Suppressor macrophage treated with lipopolysaccharide for 4 hours (primary cell): Measurements from ENCODE around the gene TSPAN3.

Experiments used
- DNase-seq: peaks from one replicate; pipeline ENCODE4 v3.0.0-alpha.2; 2020

Gene TSPAN3

DNA sequence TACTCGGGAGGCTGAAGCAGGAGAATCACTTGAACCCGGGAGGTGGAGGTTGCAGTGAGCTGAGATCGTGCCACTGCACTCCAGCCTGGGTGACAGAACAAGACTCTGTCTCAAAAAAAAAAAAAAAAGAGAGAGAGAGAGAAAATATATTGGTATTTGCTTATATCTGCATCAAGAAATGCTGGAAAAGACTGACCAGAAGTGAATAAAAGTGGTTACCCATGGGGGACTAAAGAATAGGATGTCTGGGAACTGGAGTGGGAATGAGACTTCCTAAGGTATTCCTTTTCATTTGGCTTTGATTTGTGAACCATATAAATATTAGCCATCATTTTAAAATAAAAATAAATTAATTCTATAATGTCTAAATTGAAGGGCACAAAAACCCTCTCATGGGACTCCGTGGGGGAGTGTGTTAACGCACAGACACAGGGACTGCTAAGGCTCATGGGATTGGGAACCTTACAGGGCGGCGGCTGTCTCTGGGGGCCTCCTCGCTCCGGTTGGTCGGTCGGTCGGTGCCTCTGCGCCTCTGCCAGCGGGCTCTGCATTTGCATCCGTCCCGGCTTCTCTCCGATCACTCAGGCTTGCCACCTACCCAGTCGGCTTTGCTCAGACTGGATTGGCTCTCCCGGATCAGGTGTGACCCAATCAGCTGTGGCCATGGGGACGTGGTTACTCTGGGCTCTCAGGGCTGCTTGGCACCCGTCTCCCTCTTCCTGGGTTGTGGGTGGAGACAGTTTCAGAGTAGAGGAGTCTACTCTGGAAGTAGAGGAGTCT, 12.7 kb upstream of the TSPAN3 start:
- DNase-seq = peak; percentile 51

DNA sequence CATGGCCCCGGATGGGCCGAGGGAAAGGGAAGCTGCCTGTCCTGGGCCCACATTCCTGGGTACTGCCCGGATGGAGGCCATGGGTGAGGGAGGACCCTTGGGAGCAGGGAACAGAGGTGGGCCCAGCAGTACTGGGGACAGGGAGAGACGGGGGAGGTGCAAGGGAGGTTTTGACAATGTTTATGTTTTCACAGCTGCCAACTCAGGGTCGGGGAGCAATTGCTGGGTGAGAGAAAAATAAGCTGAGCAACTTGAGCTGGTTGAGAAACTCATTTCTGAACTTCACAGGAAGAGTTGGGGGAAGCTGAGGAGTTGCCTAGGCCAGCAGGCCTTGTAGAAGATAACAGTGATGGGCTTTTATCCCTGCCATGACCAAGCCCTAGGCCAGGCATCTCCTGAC, 11.1 kb upstream of the TSPAN3 start:
- no peak for DNase-seq

- DNase-seq = no peak
These were observed 5.5 kb upstream of the TSPAN3 start for GRCh38 chr15:77076323-77076915.

- DNase-seq = no peak
These were observed 4.6 kb upstream of the TSPAN3 start for GRCh38 chr15:77075528-77075927.

DNA sequence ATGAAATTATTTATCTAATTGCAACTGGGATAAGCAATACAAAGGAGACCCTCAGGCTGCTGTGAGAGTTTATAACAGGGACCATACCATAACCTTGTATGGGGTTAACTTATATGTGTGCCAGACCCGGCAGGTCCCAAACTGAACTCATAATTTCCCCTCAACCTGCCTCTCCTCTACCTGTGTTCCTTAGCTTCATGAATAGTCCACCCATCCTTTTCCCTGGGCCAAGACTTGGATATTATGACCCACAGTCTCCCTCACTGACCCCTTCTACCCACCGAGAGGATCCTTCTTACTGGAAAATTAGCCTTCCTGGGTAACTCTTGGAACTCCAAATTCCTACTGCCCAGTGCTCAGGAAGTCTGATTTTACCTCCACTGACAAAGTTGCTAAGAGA, 3.4 kb upstream of the TSPAN3 start:
- DNase-seq = no peak

DNA sequence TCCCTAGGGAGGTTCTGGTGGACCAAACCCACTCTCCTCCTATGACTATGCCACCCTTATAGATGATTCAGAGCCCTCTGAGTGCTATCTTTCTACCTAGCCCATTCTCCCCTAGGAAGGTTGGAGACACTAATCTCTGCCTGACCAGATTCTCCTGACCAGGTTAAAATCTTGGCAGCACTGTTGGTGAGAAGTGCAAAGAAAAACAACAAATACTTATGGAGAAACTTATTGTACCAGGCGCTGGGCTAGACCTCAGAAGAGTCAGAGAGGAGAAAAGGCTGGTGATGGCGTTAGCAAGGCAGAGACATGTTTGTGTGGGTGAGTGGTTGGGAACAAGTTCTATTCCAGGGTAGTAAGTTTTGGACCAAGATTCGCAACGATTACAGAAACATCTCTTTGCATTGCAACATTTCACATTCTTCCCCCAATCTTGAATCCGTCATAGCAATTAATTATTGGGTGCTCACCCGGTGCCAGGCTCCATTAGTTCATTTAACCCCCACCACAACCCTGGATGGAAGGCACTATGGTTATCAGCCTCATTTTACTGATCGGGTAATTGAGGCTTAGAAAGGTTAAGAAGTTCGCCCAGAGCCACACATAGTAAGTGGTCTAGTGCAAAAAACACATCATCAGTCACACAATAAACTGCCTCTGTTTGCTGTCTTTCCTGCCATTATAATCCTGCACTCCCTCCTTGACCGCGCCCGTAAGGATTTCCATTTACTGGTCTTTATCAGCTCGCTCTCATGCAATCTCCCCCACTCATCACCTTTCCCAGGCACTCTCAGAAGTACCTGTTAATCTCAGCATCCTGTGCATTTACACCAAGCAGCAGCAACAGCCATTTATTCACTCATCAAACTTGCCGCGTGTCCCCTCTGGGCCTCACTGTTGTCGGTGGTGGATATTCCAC, 655 bp upstream of the TSPAN3 start:
- DNase-seq = no peak

DNA sequence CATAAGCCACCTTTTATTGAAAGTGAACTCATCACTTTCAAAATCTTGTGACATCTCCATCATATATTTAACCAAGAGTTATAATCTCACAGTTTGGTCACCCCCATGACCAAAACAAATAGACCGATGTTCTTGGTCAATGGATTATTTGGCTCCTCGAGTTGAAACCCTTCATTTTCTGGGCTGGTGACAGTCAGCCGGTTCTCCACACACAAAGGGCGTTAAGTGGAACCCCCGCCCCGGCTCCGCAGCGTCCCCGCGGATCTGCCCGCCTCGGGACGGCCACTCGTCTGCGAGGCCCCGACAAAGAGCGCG, 772 bp downstream of the TSPAN3 start:
- no peak for DNase-seq

DNA sequence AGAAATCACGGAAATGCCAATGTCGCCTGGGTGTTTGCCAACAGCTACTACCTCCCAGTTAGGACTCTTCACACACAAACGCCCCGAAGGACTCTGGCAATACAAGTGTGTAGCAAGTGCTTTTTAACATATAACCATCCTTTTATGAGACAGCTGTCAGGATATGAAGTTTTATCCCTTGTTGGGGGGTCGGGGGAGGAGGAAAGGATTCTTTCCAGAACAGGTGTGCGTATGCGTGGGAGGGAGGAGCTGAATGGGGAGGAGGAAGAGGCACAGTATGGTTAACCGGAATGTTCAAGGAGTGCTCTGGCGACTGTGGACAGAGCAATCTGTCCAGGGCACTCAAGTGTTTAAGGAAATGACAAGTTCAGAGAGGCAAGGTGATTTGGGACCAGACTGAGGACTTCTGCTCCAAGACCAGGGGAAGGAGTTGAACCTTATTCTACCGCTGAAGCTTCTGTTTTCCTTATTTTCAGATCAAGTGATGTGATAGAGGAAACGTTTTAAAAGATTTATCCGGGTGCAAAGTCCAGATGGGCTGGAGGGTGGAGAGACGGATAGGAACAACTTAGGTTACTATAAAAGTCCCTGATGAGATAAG, 1.3 kb downstream of the TSPAN3 start:
- no peak for DNase-seq

GRCh38 chr15:77068633-77069032, 2.3 kb downstream of the TSPAN3 start:
- DNase-seq = no peak

DNA sequence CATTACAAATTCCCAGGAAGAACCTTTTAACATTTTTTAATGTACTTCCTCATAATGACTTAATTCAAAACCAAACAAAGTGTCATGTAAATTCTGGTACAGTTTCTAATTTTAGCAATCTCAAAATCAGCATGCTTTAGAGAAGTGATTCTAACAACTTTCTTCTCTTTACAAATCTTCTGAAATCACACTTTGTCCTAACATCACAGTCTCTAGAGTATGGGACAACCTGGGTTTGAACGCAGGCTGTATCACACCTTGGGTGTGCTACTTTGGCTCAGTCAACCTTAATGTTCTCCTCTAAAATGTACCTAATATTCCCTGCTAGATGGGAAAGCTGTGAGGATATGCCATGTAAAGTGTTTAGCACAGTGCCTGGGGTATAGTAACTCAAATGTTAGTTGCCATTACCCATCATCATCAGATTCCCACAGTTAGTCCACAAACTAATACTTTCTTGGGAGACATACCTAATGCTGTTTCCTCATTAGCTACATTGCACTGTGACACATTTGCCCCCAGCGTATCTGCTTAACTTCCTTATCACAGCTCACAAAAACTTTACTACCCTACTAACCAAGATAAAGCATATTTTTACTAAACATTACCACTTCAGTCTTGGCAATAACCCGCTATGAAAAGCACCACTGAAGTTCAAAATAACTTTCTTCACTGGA, 3.1 kb downstream of the TSPAN3 start:
- peak; percentile 71 for DNase-seq

- peak; percentile 80 for DNase-seq
These were observed 3.8 kb downstream of the TSPAN3 start for GRCh38 chr15:77066971-77067690.

DNA sequence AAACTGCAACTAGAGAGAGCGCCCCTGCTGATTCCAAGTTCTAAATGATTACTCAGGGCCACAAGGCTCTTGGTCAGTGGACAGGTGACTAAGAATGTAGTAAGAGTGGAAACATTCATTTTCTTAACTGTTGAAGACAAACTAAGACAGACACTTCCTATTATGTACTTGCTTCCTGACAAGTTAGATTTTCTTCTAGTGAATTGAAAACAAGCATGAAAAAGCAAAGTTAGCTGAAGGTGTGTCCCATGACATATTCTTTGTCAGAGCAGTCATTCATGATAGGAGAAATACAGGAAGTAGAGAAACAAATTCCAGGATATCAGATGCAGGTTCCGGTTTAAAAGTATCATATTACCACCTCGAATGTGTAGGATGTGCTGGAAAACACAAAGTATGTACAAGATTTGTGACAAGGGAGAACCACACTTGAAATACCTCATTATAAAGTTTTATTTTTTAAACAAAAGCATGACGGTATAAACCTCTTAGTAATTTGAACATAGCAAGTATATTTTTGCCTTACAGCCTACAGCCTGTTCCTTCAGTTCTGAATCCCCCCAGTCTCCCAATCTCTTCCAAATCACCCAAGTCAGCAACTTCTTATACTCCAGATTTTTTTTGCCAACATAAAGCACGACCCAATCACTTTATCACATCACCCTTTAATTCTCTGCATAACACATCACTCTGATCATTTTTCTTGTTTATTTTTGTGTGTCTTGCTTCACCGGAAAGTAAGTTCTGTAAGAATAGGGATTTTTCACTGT, 6.2 kb downstream of the TSPAN3 start:
- peak; percentile 86 for DNase-seq

DNA sequence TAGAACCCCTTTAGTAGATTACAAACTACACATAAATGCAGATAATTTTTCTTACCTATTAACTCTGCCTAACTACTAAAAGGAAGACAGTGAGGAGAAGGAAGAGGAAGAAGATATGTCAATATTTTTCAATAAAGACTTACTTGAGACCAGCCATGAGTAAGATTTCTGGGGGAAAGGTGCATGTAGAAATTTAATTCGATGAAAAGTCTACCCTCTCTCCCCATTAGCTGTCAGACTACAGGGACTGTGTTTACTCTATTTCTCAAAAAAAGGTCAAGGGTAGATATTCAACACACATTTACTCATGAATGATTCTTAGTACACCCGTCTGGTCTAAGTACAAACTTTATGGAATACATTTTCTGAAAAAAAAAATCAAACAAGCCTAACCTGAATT, 6.8 kb downstream of the TSPAN3 start:
- DNase-seq = no peak

DNA sequence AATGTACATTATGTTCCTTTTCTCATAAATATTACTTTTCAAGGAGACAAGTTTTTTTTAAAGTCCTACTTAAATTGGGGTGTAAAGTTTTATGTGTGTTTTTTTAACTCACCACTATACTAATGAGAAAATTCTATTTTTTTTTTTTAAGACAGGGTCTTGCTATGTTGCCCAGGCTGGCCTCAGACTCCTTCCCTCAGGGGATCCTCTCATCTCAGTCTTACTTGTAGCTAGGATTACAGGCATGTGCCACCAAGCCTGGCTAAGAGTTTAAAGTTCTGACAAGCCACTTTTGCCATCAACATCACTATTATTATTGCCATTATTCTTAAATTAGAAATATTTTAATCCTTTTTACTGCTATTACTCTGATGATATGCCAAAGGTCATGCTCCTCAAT, 7.7 kb downstream of the TSPAN3 start:
- no peak for DNase-seq

DNA sequence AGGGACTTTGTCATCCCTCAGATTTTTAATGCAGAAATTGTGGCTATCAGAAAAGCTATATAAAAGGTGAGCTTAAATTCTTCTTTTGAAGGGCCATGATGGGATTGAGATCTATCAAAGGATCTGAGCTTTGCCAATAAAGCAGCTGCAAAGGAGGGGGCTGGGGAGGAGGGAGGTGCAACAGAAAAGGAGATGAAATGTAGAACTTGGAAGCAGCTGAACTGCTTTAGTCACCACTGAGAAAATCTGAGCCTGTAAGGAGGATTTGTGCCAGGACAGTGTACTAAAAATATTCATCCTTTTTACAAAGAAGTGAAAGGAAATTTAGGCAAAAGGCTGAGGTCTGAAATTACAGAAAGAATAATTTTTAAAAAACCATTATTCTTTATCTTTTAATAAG, 10.4 kb downstream of the TSPAN3 start:
- DNase-seq = peak; percentile 43

DNA sequence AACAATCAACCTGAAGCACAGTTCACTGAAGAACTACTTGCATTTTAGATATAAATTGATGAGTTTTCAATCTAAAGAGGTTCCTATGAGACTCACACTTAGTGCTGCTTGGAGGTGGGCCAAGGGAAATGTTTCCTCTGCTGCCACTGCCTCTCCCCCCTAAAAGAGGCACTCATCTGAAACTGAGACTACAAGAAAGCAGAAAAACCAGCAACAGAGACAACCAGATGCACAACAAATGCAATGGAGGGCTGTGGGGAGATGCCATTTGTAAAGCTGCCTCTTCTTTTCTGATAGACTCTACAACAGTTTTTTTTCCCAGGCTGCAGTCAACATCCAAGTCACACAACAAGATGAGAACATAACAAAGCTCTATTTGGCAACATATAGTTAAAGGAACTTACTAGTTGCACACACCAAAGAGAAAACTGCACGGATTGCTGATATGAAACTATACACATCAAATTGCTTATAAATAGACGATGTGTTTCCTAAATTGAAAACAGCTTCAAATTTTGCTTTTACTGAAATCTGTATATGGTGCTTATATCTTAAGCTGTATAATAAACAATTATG, 11.0 kb downstream of the TSPAN3 start:
- DNase-seq = peak; percentile 72

DNA sequence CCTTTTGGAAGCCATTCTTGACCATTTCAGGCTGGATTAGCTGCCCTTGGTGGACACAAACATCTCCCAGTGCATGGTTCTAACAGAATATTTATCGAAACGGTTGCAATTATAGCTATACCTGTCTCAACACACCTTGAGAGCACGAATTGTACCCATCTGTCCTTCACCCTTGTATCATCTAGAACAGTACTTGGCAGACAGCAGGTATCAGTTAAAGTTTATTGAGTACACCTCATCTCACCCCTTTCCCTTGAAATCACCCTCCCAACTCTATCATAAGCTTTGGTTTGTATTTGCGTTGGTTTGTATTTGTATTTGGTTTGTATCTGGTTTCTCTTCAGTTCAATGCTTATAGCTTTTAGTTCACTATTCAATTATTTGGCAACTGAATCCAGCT, 12.4 kb downstream of the TSPAN3 start:
- DNase-seq = no peak

GRCh38 chr15:77057685-77058084, 13.2 kb downstream of the TSPAN3 start:
- no peak for DNase-seq

DNA sequence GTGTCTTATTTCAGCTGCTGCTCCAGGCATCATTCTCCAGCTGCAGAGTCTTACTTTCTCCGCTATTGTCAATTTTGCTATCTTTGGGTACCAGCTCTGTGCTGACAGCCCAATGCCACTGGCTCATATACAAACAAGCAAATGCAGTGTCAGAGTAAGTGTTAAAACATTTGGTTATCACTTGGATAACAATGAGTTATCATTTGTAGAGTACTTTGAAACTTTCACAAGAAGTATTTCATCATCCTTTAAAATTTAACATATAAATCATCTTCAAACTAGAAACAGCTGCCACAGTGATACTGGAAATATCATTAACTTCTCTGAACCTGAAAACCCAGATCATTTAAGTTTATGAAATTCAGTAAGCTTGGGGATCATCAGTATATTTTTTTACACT, 13.8 kb downstream of the TSPAN3 start:
- DNase-seq = no peak

- DNase-seq = no peak
These were observed 17.2 kb downstream of the TSPAN3 start for GRCh38 chr15:77053709-77054108.

GRCh38 chr15:77052556-77052955, 18.4 kb downstream of the TSPAN3 start:
- no peak for DNase-seq
